Endothelial cell of umbilical vein (primary cell): Measurements from ENCODE around the gene CCDC126. TPM values are rescaled to one million over a fixed set of nuclear protein-coding genes. Genes with fewer than 3 reads are reported as not detected.

Experiments used
- BruUV-seq: library from RNA; stranded (reverse); fragments of 400-500 nt; replicated peaks from 2 replicates; lab custom pipeline; 2021; lab: Mats Ljungman, UMichigan
- CTCF ChIA-PET: fragments of 300-600, 350-600 bp; sonication (Branson Sonifier 250); formaldehyde crosslinking; loops from one replicate; lab custom pipeline; 2021; ENCODE audit warnings: antibody characterized with exemption, inconsistent platforms; lab: Charles Lee
- POLR2A ChIA-PET: fragments of 300-600, 350-600 bp; sonication (Branson Sonifier 250); formaldehyde crosslinking; loops from one replicate; lab custom pipeline; 2021; ENCODE audit warnings: antibody characterized with exemption, inconsistent platforms; lab: Charles Lee
- DNase-seq: peaks from one replicate; pipeline ENCODE4 v3.0.0-alpha.2; 2011; ENCODE audit warnings: low read depth, low spot score
- FAIRE-seq: peaks from 2 replicates; lab custom pipeline; 2011; peaks lifted over from hg19 to GRCh38; lab: Jason Lieb, UNC
- H2AFZ ChIP-seq: 2 replicates; pipeline ENCODE4 v1.6.0; 2012; ENCODE audit warnings: low read depth, low read length, control low read depth, inconsistent platforms
- H3K27ac ChIP-seq: 2 replicates; pipeline ENCODE4 v1.5.1; 2011; ENCODE audit warnings: low read depth, mild to moderate bottlenecking, control low read depth, low read length, moderate library complexity; ENCODE audit not compliant: insufficient read depth
- H3K27me3 ChIP-seq, 2 experiments: 2 replicates each; pipeline versions ENCODE4 v1.6.0 to v1.6.1; 2011; ENCODE audit warnings: low read length in 2 of 2, mixed read lengths in 1 of 2; ENCODE audit not compliant: control insufficient read depth in 2 of 2, insufficient read depth in 2 of 2
- H3K36me3 ChIP-seq, 2 experiments: 2 replicates in 1 of 2; 3 replicates in 1 of 2; pipeline ENCODE4 v1.5.1; 2011; ENCODE audit warnings: low read length in 2 of 2, mild to moderate bottlenecking in 1 of 2, moderate library complexity in 1 of 2; ENCODE audit not compliant: control insufficient read depth in 2 of 2, insufficient read depth in 2 of 2; ENCODE audit errors: extremely low read depth in 1 of 2
- H3K4me1 ChIP-seq: 3 replicates; pipeline ENCODE4 v1.5.1; 2011; ENCODE audit warnings: mild to moderate bottlenecking, low read length; ENCODE audit not compliant: control insufficient read depth, insufficient read depth; ENCODE audit errors: extremely low read depth
- H3K4me2 ChIP-seq: 2 replicates; pipeline ENCODE4 v1.6.1; 2011; ENCODE audit warnings: low read length, control low read depth, mixed read lengths; ENCODE audit not compliant: insufficient read depth
- H3K4me3 ChIP-seq, 3 experiments: fragments of 200-600 bp in 1 of 3; sonication (generic), shearing (Covaris generic) in 1 of 3; replicated peaks in 1 of 3; 2 replicates each; pipeline ENCODE4 v1.5.1; 2011 to 2016; ENCODE audit warnings: control low read depth in 3 of 3, low read length in 3 of 3, mild to moderate bottlenecking in 2 of 3, inconsistent platforms in 1 of 3, low read depth in 1 of 3, moderate library complexity in 1 of 3; ENCODE audit not compliant: insufficient read depth in 1 of 3
- H3K79me2 ChIP-seq: 2 replicates; pipeline ENCODE4 v1.6.0; 2012; ENCODE audit warnings: low read length, inconsistent platforms; ENCODE audit not compliant: control insufficient read depth, insufficient read depth
- H3K9ac ChIP-seq: replicated peaks from 2 replicates; pipeline ENCODE3; 2011; ENCODE audit warnings: low read length, control low read depth; ENCODE audit not compliant: insufficient read depth; ENCODE audit errors: extremely low read depth
- H3K9me1 ChIP-seq: replicated peaks from 3 replicates; pipeline ENCODE4 v1.6.0; 2011; ENCODE audit warnings: mild to moderate bottlenecking, low read length; ENCODE audit not compliant: control insufficient read depth, insufficient read depth; ENCODE audit errors: extremely low read depth
- H3K9me3 ChIP-seq: replicated peaks from 2 replicates; pipeline ENCODE4 v1.5.1; 2012; ENCODE audit warnings: low read length, inconsistent platforms; ENCODE audit not compliant: control insufficient read depth, insufficient read depth
- H4K20me1 ChIP-seq: replicated peaks from 2 replicates; pipeline ENCODE3; 2011; ENCODE audit warnings: mild to moderate bottlenecking, low read length; ENCODE audit not compliant: control insufficient read depth, insufficient read depth; ENCODE audit errors: extremely low read depth
- CTCF ChIP-seq, 2 donors: IDR thresholded peaks; 1 replicate in 1 of 2; 2 replicates in 1 of 2; pipeline ENCODE4 v1.5.1; 2011; ENCODE audit warnings: low read length in 2 of 2, mild to moderate bottlenecking in 2 of 2, moderate library complexity in 2 of 2, control low read depth in 1 of 2, inconsistent platforms in 1 of 2, low read depth in 1 of 2; ENCODE audit not compliant: insufficient read depth in 1 of 2; ENCODE audit errors: extremely low read depth in 1 of 2
- EZH2 ChIP-seq: IDR thresholded peaks from 2 replicates; pipeline ENCODE4 v1.6.1; 2012; ENCODE audit warnings: borderline replicate concordance, low read depth, mild to moderate bottlenecking, moderate library complexity, low read length, inconsistent platforms; ENCODE audit not compliant: severe bottlenecking
- FOS ChIP-seq: IDR thresholded peaks from 2 replicates; pipeline ENCODE4 v1.6.1; 2011; ENCODE audit warnings: mild to moderate bottlenecking, low read length, moderate library complexity, borderline replicate concordance; ENCODE audit not compliant: insufficient read depth
- GATA2 ChIP-seq: IDR thresholded peaks from 2 replicates; pipeline ENCODE4 v1.7.0; 2011; ENCODE audit warnings: low read depth, mild to moderate bottlenecking, moderate library complexity, mixed read lengths, low read length; ENCODE audit not compliant: insufficient read length, insufficient read depth
- MAX ChIP-seq: IDR thresholded peaks from 2 replicates; pipeline ENCODE4 v1.6.1; 2011; ENCODE audit not compliant: insufficient read depth, insufficient read length
- POLR2AphosphoS5 ChIP-seq: IDR thresholded peaks from 2 replicates; pipeline ENCODE4 v1.6.1; 2012; ENCODE audit warnings: low read depth, mild to moderate bottlenecking, control low read depth, low read length, moderate library complexity; ENCODE audit not compliant: insufficient read depth
- dilution Hi-C: fragments of 300-500 bp; cut with MboI; formaldehyde crosslinking; loops from one replicate; pipeline ENCODE4 v1.15.0; 2019; ENCODE audit warnings: low sequenced_read_pairs; ENCODE audit not compliant: extremely low pct_ligation_motif_present
- intact Hi-C: fragments of 100-400 bp; cut with micrococcal nuclease; formaldehyde crosslinking; loops from one replicate; pipeline ENCODE4 v1.10.0; 2022
- polyA plus RNA-seq, 4 experiments: library from polyadenylated mRNA; depleted of rRNA in 3 of 4; stranded (reverse) in 3 of 4; unstranded in 1 of 4; fragments of >200 nt; gene quantifications; 2 replicates each; pipeline versions ENCODE4 v1.2.1 to v1.2.3, GENCODE V29; 2011 to 2012; ENCODE audit warnings: missing spikeins in 1 of 4
- total RNA-seq: library from RNA; stranded (reverse); gene quantifications from 2 replicates; pipeline ENCODE4 v1.2.3, GENCODE V29; 2021

CCDC126 gene
- total and polyA plus RNA-seq, 2 donors (not counting 3 experiments of a cell fraction or from before 2014, with no cell fraction given): 4.9 to 8.6 TPM

GRCh38 chr7:23617482-23617881 lies 20.3 kb downstream of the CCDC126 start:
- H4K20me1 ChIP-seq: no peaks in the 10 kb centered on the region
- H3K9ac ChIP-seq: no peak overlapping the region
- no peak overlapping the region for H3K27ac ChIP-seq
- no peaks in the 10 kb centered on the region for H3K9me1 ChIP-seq
- H2AFZ ChIP-seq: no peak overlapping the region
- no peaks in the 10 kb centered on the region for H3K79me2 ChIP-seq
- no peaks in the 10 kb centered on the region for H3K36me3 ChIP-seq
- CTCF ChIA-PET: no interaction called here
- dilution Hi-C loops (no loop called here), intact Hi-C loops (no loop called here)
- no peak for FAIRE-seq
- no peak overlapping the region for H3K4me3 ChIP-seq
- DNase-seq: no peak
- POLR2A ChIA-PET: no interaction called here
- no peaks in the 10 kb centered on the region for H3K9me3 ChIP-seq
- no peaks in the 10 kb centered on the region for H3K27me3 ChIP-seq
- no peaks in the 10 kb centered on the region for H3K4me1 ChIP-seq
- no TSS peak for BruUV-seq
- no peak for TF ChIP-seq POLR2AphosphoS5
- no peak for TF ChIP-seq MAX
- no peak for TF ChIP-seq CTCF (IDR thresholded peaks at IDR 0.05; ENCODE audit: extremely low read depth in 1 of 2, insufficient read depth in 1 of 2, low read depth in 1 of 2, low read length in 2 of 2)
- TF ChIP-seq GATA2: no peak
- no peak for TF ChIP-seq FOS
- no peak for TF ChIP-seq EZH2
- no peak overlapping the region for H3K4me2 ChIP-seq
